ENCODE measurements around the gene CBL.

Gene CBL

DNA sequence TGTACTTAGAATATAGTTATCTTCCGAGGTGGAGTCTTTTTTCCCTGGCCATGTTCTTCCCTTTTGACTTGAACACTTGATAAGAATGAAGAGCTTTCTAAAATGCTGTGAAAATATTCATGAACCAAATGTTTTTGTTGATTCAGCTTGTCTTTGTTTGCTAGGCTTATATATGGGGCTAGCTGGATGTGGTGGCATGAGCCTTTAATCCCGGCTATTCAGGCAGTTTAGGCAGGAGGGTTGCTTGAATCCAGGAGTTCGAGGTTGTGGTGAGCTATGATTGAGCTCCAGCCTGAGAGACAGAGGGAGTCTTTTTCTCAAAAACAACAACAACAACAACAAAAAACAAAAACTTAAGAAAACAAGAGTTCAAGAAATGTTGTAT lies 23.1 kb downstream of the CBL start:
- in situ Hi-C loops (cut with MboI; ENCODE audit: low sequenced_read_pairs, unreplicated experiment) = no loop called here
- TF ChIP-seq, protein P1, sequence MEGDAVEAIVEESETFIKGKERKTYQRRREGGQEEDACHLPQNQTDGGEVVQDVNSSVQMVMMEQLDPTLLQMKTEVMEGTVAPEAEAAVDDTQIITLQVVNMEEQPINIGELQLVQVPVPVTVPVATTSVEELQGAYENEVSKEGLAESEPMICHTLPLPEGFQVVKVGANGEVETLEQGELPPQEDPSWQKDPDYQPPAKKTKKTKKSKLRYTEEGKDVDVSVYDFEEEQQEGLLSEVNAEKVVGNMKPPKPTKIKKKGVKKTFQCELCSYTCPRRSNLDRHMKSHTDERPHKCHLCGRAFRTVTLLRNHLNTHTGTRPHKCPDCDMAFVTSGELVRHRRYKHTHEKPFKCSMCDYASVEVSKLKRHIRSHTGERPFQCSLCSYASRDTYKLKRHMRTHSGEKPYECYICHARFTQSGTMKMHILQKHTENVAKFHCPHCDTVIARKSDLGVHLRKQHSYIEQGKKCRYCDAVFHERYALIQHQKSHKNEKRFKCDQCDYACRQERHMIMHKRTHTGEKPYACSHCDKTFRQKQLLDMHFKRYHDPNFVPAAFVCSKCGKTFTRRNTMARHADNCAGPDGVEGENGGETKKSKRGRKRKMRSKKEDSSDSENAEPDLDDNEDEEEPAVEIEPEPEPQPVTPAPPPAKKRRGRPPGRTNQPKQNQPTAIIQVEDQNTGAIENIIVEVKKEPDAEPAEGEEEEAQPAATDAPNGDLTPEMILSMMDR (IDR thresholded peaks at IDR 0.05; ENCODE audit: borderline replicate concordance, control extremely low read depth, extremely low read depth, insufficient read depth, missing control alignments) = no peak
- no peak for DNase-seq (ENCODE audit: low spot score)

DNA sequence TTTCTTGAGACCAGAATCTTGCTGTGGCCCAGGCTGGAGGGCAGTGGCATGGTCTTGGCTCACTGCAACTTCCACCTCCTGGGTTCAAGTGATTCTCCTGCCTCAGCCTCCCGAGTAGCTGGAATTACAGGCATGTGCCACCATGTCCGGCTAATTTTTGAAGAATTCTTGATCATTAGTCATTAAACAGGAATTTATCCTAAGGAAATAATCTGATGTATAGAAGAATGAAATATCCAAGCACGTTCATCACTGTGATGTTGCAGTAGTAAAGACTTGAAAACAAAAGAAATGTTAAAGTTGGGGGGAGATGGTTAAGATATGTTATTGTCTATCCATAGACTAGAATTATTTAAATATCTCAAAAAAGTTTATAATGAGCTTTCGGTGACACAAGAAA lies 23.6 kb downstream of the CBL start:
- in situ Hi-C loops (cut with MboI; ENCODE audit: low sequenced_read_pairs, unreplicated experiment) = no loop called here
- TF ChIP-seq, protein P1 (IDR thresholded peaks at IDR 0.05; ENCODE audit: borderline replicate concordance, control extremely low read depth, extremely low read depth, insufficient read depth, missing control alignments) = no peak
- no peak for DNase-seq (ENCODE audit: low spot score)

DNA sequence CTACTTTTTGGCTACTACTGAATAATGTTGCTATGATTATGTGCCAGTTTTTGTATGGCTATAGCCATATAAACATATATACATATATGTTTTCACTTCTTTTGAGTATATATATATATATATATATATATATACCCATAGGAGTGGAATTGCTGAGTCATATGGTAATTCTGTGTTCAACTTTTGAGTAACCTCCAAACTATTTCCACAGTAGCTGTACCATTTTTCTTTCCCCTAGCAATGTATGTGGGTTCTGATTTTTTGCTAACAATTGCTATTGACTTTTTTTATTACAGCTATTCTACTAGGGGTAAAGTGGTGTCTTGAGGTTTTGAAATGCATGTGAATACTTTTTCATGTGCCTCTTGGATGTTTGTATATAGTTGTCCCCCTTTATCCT lies 30.4 kb downstream of the CBL start:
- TF ChIP-seq, protein P1 (IDR thresholded peaks at IDR 0.05; ENCODE audit: borderline replicate concordance, control extremely low read depth, extremely low read depth, insufficient read depth, missing control alignments) = no peak
- in situ Hi-C loops (cut with MboI; ENCODE audit: low sequenced_read_pairs, unreplicated experiment) = no loop called here

DNA sequence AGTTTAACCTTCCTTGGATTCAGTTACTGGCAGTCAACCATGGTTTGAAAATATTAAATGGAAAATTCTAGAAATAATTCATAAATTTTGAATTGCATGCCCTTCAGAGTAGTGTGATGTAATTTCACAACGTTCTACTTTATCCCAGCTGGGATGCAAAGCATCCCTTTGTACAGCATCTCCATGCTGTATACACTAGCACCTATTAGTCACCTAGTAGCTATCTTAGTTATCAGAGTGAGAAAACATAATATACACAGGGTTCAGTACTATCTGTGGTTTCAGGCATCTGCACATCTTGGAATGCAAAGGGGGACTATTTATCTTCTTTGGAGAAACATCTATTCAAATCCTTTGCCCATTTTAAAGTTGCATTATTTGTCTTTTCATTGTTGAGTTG lies 30.8 kb downstream of the CBL start:
- no peak for DNase-seq (ENCODE audit: low spot score)
- TF ChIP-seq, protein P1 (IDR thresholded peaks at IDR 0.05; ENCODE audit: borderline replicate concordance, control extremely low read depth, extremely low read depth, insufficient read depth, missing control alignments) = no peak
- in situ Hi-C loops (cut with MboI; ENCODE audit: low sequenced_read_pairs, unreplicated experiment) = no loop called here

More for the DNA sequence above, 30.4 kb downstream of the CBL start:
- DNase-seq (ENCODE audit: low spot score) = peak; percentile 33

DNA sequence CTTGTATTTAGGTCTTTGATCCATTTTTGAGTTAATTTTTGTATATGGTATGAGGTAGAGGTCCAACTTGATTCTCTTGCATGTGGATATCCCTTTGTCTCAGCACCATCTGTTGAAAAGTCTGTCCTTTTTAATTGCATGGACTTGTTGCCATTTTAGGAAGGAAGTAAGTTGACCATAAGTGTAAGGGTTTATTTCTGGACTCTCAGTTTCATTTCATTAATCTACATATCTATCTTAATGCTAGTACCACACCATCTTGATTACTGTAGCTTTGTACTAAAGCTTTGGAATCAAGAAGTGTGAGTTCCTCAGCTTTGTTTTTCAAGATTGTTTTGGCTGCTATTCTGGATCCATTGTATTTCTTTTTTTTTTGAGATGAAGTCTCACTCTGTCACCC lies 31.4 kb downstream of the CBL start:
- TF ChIP-seq, protein P1 (IDR thresholded peaks at IDR 0.05; ENCODE audit: borderline replicate concordance, control extremely low read depth, extremely low read depth, insufficient read depth, missing control alignments) = no peak
- in situ Hi-C loops (cut with MboI; ENCODE audit: low sequenced_read_pairs, unreplicated experiment) = no loop called here
- DNase-seq (ENCODE audit: low spot score) = no peak

DNA sequence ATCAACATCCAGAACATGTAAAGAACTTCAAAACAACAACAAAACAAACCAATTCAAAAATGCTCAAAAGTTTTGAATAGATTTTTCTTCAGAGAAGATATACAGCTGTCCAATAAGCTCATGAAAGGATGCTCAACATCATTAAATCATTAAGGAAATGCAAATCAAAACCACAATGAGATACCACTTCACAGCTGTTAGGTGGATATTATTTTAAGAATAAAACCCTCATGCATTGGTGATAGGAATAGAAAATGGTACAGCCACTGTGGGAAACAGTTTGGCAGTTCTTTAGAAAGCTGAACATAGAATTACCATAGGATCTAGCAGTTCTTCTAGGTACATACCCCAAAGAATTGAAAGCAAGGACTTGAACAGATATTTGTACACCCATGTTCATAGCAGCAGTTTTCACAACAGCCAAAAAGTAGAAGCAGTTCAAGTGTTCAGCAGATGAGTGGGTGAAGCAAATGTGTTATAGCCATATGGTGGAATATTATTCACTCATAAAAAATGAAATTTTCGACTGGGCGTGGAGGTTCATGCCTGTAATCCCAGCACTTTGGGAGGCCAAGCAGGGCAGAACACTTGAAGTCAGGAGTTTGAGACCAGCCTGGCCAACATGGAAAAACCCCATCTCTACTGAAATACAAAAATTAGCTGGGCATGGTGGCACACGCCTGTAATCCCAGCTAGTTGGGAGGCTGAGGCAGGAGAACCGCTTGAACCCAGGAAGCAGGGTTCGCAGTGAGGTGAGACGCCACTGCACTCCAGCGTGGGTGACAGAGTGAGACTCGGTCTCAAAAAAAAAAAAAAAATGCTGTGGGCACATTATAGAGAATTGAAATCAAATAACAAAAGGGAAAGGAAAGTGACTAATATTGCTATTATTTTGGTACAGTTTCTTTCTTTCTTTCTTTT lies 42.9 kb downstream of the CBL start:
- TF ChIP-seq, protein P1 (IDR thresholded peaks at IDR 0.05; ENCODE audit: borderline replicate concordance, control extremely low read depth, extremely low read depth, insufficient read depth, missing control alignments) = no peak
- in situ Hi-C loops (cut with MboI; ENCODE audit: low sequenced_read_pairs, unreplicated experiment) = no loop called here
- no peak for DNase-seq (ENCODE audit: low spot score)
